Measurements from ENCODE around the gene MED4.

MED4 gene

GRCh38 chr13:48028066-48028465 lies 66.8 kb downstream of the MED4 start:
- DNase-seq, result no peak

Data from CD4-positive, alpha-beta T cell treated with Interleukin-4 for 1 hour (primary cell).